Fibroblast of lung (primary cell): ENCODE measurements around the gene CBL. TPM values are rescaled to one million over a fixed set of nuclear protein-coding genes. Genes with fewer than 3 reads are reported as not detected.

Experiments
- DNase-seq, 2 donors: peaks; one replicate each; pipeline versions ENCODE4 v3.0.0 to v3.0.0-alpha.2; 2010; ENCODE audit warnings: low read depth in 2 of 2
- H2AFZ ChIP-seq: 2 replicates; pipeline ENCODE4 v1.5.1; 2012; ENCODE audit warnings: low read length, control low read depth, inconsistent platforms
- H3K27ac ChIP-seq: 2 replicates; pipeline ENCODE4 v1.5.1; 2011; ENCODE audit warnings: low read length, control low read depth; ENCODE audit not compliant: insufficient read depth
- H3K27me3 ChIP-seq: 2 replicates; pipeline ENCODE4 v1.5.1; 2011; ENCODE audit warnings: mild to moderate bottlenecking, low read length; ENCODE audit not compliant: control insufficient read depth, insufficient read depth
- H3K36me3 ChIP-seq: 2 replicates; pipeline ENCODE4 v1.5.1; 2011; ENCODE audit warnings: low read length; ENCODE audit not compliant: control insufficient read depth, insufficient read depth
- H3K4me1 ChIP-seq: 2 replicates; pipeline ENCODE4 v1.5.1; 2011; ENCODE audit warnings: low read length; ENCODE audit not compliant: control insufficient read depth, insufficient read depth; ENCODE audit errors: extremely low read depth
- H3K4me2 ChIP-seq: 2 replicates; pipeline ENCODE4 v1.5.1; 2011; ENCODE audit warnings: low read length, control low read depth; ENCODE audit not compliant: insufficient read depth; ENCODE audit errors: extremely low read depth
- H3K4me3 ChIP-seq, 4 experiments: fragments of 200-600 bp in 1 of 4; sonication (generic) in 1 of 4; replicated peaks in 1 of 4; 2 replicates each; pipeline ENCODE4 v1.5.1; 2011 to 2016; ENCODE audit warnings: low read length in 4 of 4, low read depth in 3 of 4, mild to moderate bottlenecking in 3 of 4, control low read depth in 2 of 4, inconsistent platforms in 1 of 4, mixed read lengths in 1 of 4; ENCODE audit not compliant: insufficient read depth in 1 of 4; ENCODE audit errors: control extremely low read depth in 1 of 4
- H3K79me2 ChIP-seq: 2 replicates; pipeline ENCODE4 v1.5.1; 2012; ENCODE audit warnings: mild to moderate bottlenecking, low read length, inconsistent platforms; ENCODE audit not compliant: control insufficient read depth, insufficient read depth
- H3K9ac ChIP-seq: 2 replicates; pipeline ENCODE4 v1.5.1; 2011; ENCODE audit warnings: mild to moderate bottlenecking, low read length, control low read depth; ENCODE audit not compliant: insufficient read depth
- H3K9me3 ChIP-seq: 2 replicates; pipeline ENCODE4 v1.5.1; 2012; ENCODE audit warnings: low read depth, low read length; ENCODE audit not compliant: control insufficient read depth, insufficient read depth
- H4K20me1 ChIP-seq: 2 replicates; pipeline ENCODE4 v1.5.1; 2011; ENCODE audit warnings: low read length; ENCODE audit not compliant: control insufficient read depth, insufficient read depth; ENCODE audit errors: extremely low read depth
- CTCF ChIP-seq, 2 donors: IDR thresholded peaks in 1 of 2; conservative IDR thresholded peaks in 1 of 2; 1 replicate in 1 of 2; 2 replicates in 1 of 2; pipeline ENCODE4 v1.5.1; 2011 to 2012; ENCODE audit warnings: low read length in 2 of 2, control low read depth in 1 of 2, inconsistent platforms in 1 of 2, low read depth in 1 of 2, mild to moderate bottlenecking in 1 of 2
- EZH2 ChIP-seq: IDR thresholded peaks from 2 replicates; pipeline ENCODE4 v1.5.1; 2012; ENCODE audit warnings: low read length, control low read depth, mild to moderate bottlenecking; ENCODE audit errors: missing control alignments
- polyA plus RNA-seq, 2 donors: library from polyadenylated mRNA; depleted of rRNA in 1 of 2; stranded (reverse) in 1 of 2; unstranded in 1 of 2; fragments of >200 nt; gene quantifications; 2 replicates each; pipeline ENCODE4 v1.2.1, GENCODE V29; 2011 to 2012; ENCODE audit warnings: missing spikeins in 1 of 2
- total RNA-seq: library from RNA; depleted of rRNA; stranded (reverse); fragments of >200 nt; gene quantifications from 2 replicates; pipeline ENCODE4 v1.2.1, GENCODE V29; 2014

Gene CBL
- total and polyA plus RNA-seq, 2 donors (not counting 1 experiment from before 2014, with no cell fraction given), result 11.1 to 12.4 TPM

- Histone ChIP-seq H3K4me1 (peaks cover 2% of the 10 kb centered on the region), H3K4me2 (no peak overlapping the region), H3K36me3 (no peaks in the 10 kb centered on the region), H3K79me2 (peaks cover 21% of the 10 kb centered on the region), H3K9ac (no peak overlapping the region), H3K9me3 (no peaks in the 10 kb centered on the region), H3K27me3 (no peaks in the 10 kb centered on the region), H3K4me3 (no peak overlapping the region), H4K20me1 (no peaks in the 10 kb centered on the region), H3K27ac (no peak overlapping the region), H2AFZ (no peak overlapping the region)
- TF ChIP-seq EZH2 (no peak), CTCF (conservative IDR thresholded peaks at IDR 0.05 in 1 of 2, IDR thresholded peaks at IDR 0.05 in 1 of 2; ENCODE audit: low read depth in 1 of 2, low read length in 2 of 2) (no peak)
- no peak for DNase-seq
Measured at GRCh38 chr11:119266517-119267255, 60.5 kb downstream of the CBL start.

- Histone ChIP-seq H3K9me3 (no peaks in the 10 kb centered on the region), H3K79me2 (peaks cover 21% of the 10 kb centered on the region), H3K4me3 (no peak overlapping the region), H3K9ac (no peak overlapping the region), H3K4me2 (no peak overlapping the region), H3K36me3 (no peaks in the 10 kb centered on the region), H2AFZ (no peak overlapping the region), H4K20me1 (no peaks in the 10 kb centered on the region), H3K27ac (no peak overlapping the region), H3K4me1 (peaks cover 2% of the 10 kb centered on the region), H3K27me3 (no peaks in the 10 kb centered on the region)
- TF ChIP-seq CTCF (conservative IDR thresholded peaks at IDR 0.05 in 1 of 2, IDR thresholded peaks at IDR 0.05 in 1 of 2; ENCODE audit: low read depth in 1 of 2, low read length in 2 of 2) (no peak), EZH2 (no peak)
- DNase-seq, result no peak
Measured at GRCh38 chr11:119267645-119268044, 61.5 kb downstream of the CBL start.

GRCh38 chr11:119273721-119274120 lies 67.6 kb downstream of the CBL start:
- H3K4me1 ChIP-seq, result no peaks in the 10 kb centered on the region
- TF ChIP-seq CTCF (conservative IDR thresholded peaks at IDR 0.05 in 1 of 2, IDR thresholded peaks at IDR 0.05 in 1 of 2; ENCODE audit: low read depth in 1 of 2, low read length in 2 of 2), result no peak
- TF ChIP-seq EZH2, result no peak
- no peak overlapping the region for H3K4me3 ChIP-seq
- no peak overlapping the region for H2AFZ ChIP-seq
- H3K27me3 ChIP-seq, result no peaks in the 10 kb centered on the region
- no peak overlapping the region for H3K27ac ChIP-seq
- H4K20me1 ChIP-seq, result no peaks in the 10 kb centered on the region
- no peaks in the 10 kb centered on the region for H3K9me3 ChIP-seq
- H3K9ac ChIP-seq, result no peak overlapping the region
- no peak for DNase-seq
- peaks cover 2% of the 10 kb centered on the region for H3K36me3 ChIP-seq
- H3K4me2 ChIP-seq, result no peak overlapping the region
- peaks cover 2% of the 10 kb centered on the region for H3K79me2 ChIP-seq
